K562 (cell line): ENCODE measurements around the gene RPLP2. TPM values are rescaled to one million over a fixed set of nuclear protein-coding genes. Genes with fewer than 3 reads are reported as not detected.

Experiments used
- ARNT ChIP-seq, 2 experiments: fragments of 450-650 bp; IDR thresholded peaks; 2 replicates each; pipeline ENCODE4 v1.6.1; 2016; ENCODE audit warnings: mild to moderate bottlenecking in 1 of 2
- CBX3 ChIP-seq, 2 experiments: IDR thresholded peaks; 1 replicate in 1 of 2; 2 replicates in 1 of 2; pipeline ENCODE4 v1.6.1; 2012; ENCODE audit warnings: inconsistent platforms in 2 of 2, low read length in 2 of 2, borderline replicate concordance in 1 of 2, control low read depth in 1 of 2
- CTBP1 ChIP-seq: fragments of 450-650 bp; IDR thresholded peaks from 2 replicates; pipeline ENCODE4 v1.6.1; 2016; ENCODE audit warnings: borderline replicate concordance
- ELK1 ChIP-seq: sonication (generic); formaldehyde crosslinking; IDR thresholded peaks from 2 replicates; pipeline ENCODE4 v1.8.1; 2022; ENCODE audit warnings: missing genetic modification reagents
- ELK3 ChIP-seq: fragments of 450-650 bp; formaldehyde crosslinking; IDR thresholded peaks from 2 replicates; pipeline ENCODE4 v1.4.0; 2020; ENCODE audit warnings: mild to moderate bottlenecking
- ESRRA ChIP-seq: fragments of 450-650 bp; IDR thresholded peaks from 2 replicates; pipeline ENCODE4 v1.6.1; 2014; ENCODE audit warnings: low read depth, mild to moderate bottlenecking, moderate library complexity, borderline replicate concordance
- GTF2A2 ChIP-seq: IDR thresholded peaks from 2 replicates; pipeline ENCODE4 v1.6.1; 2016; ENCODE audit warnings: mild to moderate bottlenecking, missing genetic modification characterization, missing compliant biosample characterization
- GTF2E2 ChIP-seq: fragments of 200-800 bp; sonication (Bioruptor generic); IDR thresholded peaks from 2 replicates; pipeline ENCODE4 v1.6.1; 2016; ENCODE audit warnings: missing genetic modification characterization, missing compliant biosample characterization
- KAT2B ChIP-seq: IDR thresholded peaks from one replicate; pipeline ENCODE4 v1.6.1; 2012; ENCODE audit warnings: low read depth, mild to moderate bottlenecking, control low read depth, inconsistent platforms, low read length, moderate library complexity
- MIER1 ChIP-seq: fragments of 450-650 bp; IDR thresholded peaks from 2 replicates; pipeline ENCODE4 v1.6.1; 2016; ENCODE audit warnings: antibody characterized with exemption, mild to moderate bottlenecking, low read depth
- NFATC3 ChIP-seq: fragments of 450-650 bp; IDR thresholded peaks from 2 replicates; pipeline ENCODE4 v1.6.1; 2017; ENCODE audit warnings: mild to moderate bottlenecking
- PHB2 ChIP-seq: fragments of 450-650 bp; IDR thresholded peaks from 2 replicates; pipeline ENCODE4 v1.6.1; 2017; ENCODE audit warnings: low read depth
- POLR3G ChIP-seq: IDR thresholded peaks from 2 replicates; pipeline ENCODE4 v1.6.1; 2011; ENCODE audit not compliant: insufficient read length, insufficient replicate concordance; ENCODE audit errors: extremely low read depth
- RBM25 ChIP-seq: fragments of 200-400 bp; formaldehyde crosslinking; IDR thresholded peaks from 2 replicates; pipeline ENCODE4 v1.6.1; 2018; ENCODE audit warnings: low read length, low read depth, moderate library complexity; ENCODE audit not compliant: severe bottlenecking
- SRF ChIP-seq, 2 experiments: fragments of 250-450, 450-650 bp in 1 of 2; sonication (Bioruptor Pico) in 1 of 2; sonication (generic) in 1 of 2; formaldehyde crosslinking; IDR thresholded peaks; 2 replicates each; pipeline versions ENCODE4 v1.5.0 to v1.5.1; 2020 to 2022; ENCODE audit warnings: mild to moderate bottlenecking in 1 of 2, missing genetic modification reagents in 1 of 2
- TSC22D4 ChIP-seq: fragments of 450-650 bp; IDR thresholded peaks from 2 replicates; pipeline ENCODE4 v1.6.1; 2016; ENCODE audit warnings: missing genetic modification characterization, missing biosample characterization, control low read depth
- YY1 ChIP-seq, 3 experiments: IDR thresholded peaks; 2 replicates each; pipeline ENCODE4 v1.6.1; 2011; ENCODE audit warnings: low read length in 2 of 3, mild to moderate bottlenecking in 2 of 3, moderate library complexity in 2 of 3, borderline replicate concordance in 1 of 3, control low read depth in 1 of 3, low read depth in 1 of 3; ENCODE audit not compliant: insufficient read depth in 3 of 3, insufficient replicate concordance in 2 of 3, control insufficient read depth in 1 of 3, insufficient read length in 1 of 3; ENCODE audit errors: extremely low read depth in 1 of 3
- ZNF263 ChIP-seq: sonication (generic); formaldehyde crosslinking; IDR thresholded peaks from 2 replicates; pipeline ENCODE4 v1.8.0; 2022; ENCODE audit warnings: mild to moderate bottlenecking, missing genetic modification reagents, borderline replicate concordance
- ZNF398 ChIP-seq: fragments of 250-450 bp; sonication (Bioruptor Pico); IDR thresholded peaks from 2 replicates; pipeline ENCODE4 v1.8.0; 2021; ENCODE audit warnings: moderate library complexity, mild to moderate bottlenecking, inconsistent platforms
- ZNF586 ChIP-seq: fragments of 450-650 bp; formaldehyde crosslinking; conservative IDR thresholded peaks from 2 replicates; pipeline ENCODE4 v1.4.0; 2020; ENCODE audit warnings: mild to moderate bottlenecking, moderate library complexity
- polyA plus RNA-seq, 8 experiments: library from polyadenylated mRNA; depleted of rRNA in 4 of 8; stranded (reverse) in 5 of 8; unstranded in 3 of 8; fragments of >200 nt; fragmentation: Nextera tagmentation in 2 of 8; fragmentation: Illumina TruSeq in 1 of 8; extraction: Ambion mirVana in 2 of 8; extraction: Trizol in 1 of 8; gene quantifications; 2 replicates each; pipeline versions ENCODE4 v1.2.1 to v1.2.3, GENCODE V29; 2011 to 2014; ENCODE audit warnings: inconsistent platforms in 1 of 8, missing spikeins in 1 of 8
- total RNA-seq, 7 experiments: library from RNA; depleted of rRNA in 6 of 7; stranded (reverse); fragments of >200 nt in 6 of 7; fragmentation: Illumina TruSeq in 2 of 7; extraction: Trizol in 2 of 7; gene quantifications; 2 replicates each; pipeline versions ENCODE4 v1.2.1 to v1.2.3, GENCODE V29; 2011 to 2021; ENCODE audit warnings: low replicate concordance in 1 of 7
- TF ChIP-seq, protein P1 (sequence below): fragments of 450-650 bp; IDR thresholded peaks from 2 replicates; pipeline ENCODE4 v1.6.1; 2016; ENCODE audit warnings: low read depth, mild to moderate bottlenecking, moderate library complexity

The RPLP2 gene
- total and polyA plus RNA-seq, 9 of the 15 experiments (the other 6 are each of a cell fraction or from before 2014, with no cell fraction given) = 528 to 3,807 (median 1,633) TPM

- TF ChIP-seq GTF2E2 = peak; percentile 88; the same call in 1 of the 2 replicates
- peak; percentile 68 for TF ChIP-seq CTBP1
- no peak for TF ChIP-seq NFATC3
- peak; percentile 93 for TF ChIP-seq ESRRA
- peak; percentile 44 to 79 (median 79) for TF ChIP-seq YY1 (IDR thresholded peaks at IDR 0.05; ENCODE audit: borderline replicate concordance in 1 of 3, control insufficient read depth in 1 of 3, extremely low read depth in 1 of 3, insufficient read depth in 3 of 3, insufficient read length in 1 of 3, insufficient replicate concordance in 2 of 3, low read depth in 1 of 3, low read length in 2 of 3)
- TF ChIP-seq MIER1 = no peak
- TF ChIP-seq POLR3G = no peak
- no peak for TF ChIP-seq GTF2A2
- TF ChIP-seq ELK1 = no peak
- TF ChIP-seq ZNF586 (CRISPR knock-in tag) = no peak
- TF ChIP-seq, protein P1, sequence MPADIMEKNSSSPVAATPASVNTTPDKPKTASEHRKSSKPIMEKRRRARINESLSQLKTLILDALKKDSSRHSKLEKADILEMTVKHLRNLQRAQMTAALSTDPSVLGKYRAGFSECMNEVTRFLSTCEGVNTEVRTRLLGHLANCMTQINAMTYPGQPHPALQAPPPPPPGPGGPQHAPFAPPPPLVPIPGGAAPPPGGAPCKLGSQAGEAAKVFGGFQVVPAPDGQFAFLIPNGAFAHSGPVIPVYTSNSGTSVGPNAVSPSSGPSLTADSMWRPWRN = peak; percentile 11; the same call in 1 of the 2 replicates
- TF ChIP-seq SRF (CRISPR knock-in tag; IDR thresholded peaks at IDR 0.05) = peak; percentile 51 to 71; a peak in 3 of 4 replicates
- no peak for TF ChIP-seq ZNF398 (CRISPR knock-in tag)
- TF ChIP-seq ELK3 (CRISPR knock-in tag) = no peak
- peak in 1 of 2 experiments; percentile 78; a peak in 2 of 4 replicates for TF ChIP-seq ARNT (IDR thresholded peaks at IDR 0.05)
- TF ChIP-seq TSC22D4 (tag) = no peak
- TF ChIP-seq KAT2B = no peak
- TF ChIP-seq ZNF263 = no peak
- no peak for TF ChIP-seq PHB2
- no peak for TF ChIP-seq CBX3 (IDR thresholded peaks at IDR 0.05; ENCODE audit: borderline replicate concordance in 1 of 2, low read length in 2 of 2)
- no peak for TF ChIP-seq RBM25
Observed at GRCh38 chr11:809287-810039, at the start of gene RPLP2 (continued).
